Mammary epithelial cell (primary cell): ENCODE data around the gene KLC4.

ENCODE experiments used
- CTCF ChIP-seq, 2 donors: IDR thresholded peaks in 1 of 2; conservative IDR thresholded peaks in 1 of 2; 2 replicates each; pipeline ENCODE4 v1.5.1; 2011 to 2012; ENCODE audit warnings: inconsistent platforms in 2 of 2, low read length in 2 of 2, mild to moderate bottlenecking in 2 of 2, control low read depth in 1 of 2, low read depth in 1 of 2; ENCODE audit not compliant: insufficient read depth in 1 of 2; ENCODE audit errors: extremely low read depth in 1 of 2
- EZH2 ChIP-seq: IDR thresholded peaks from 2 replicates; pipeline ENCODE4 v1.6.1; 2012; ENCODE audit warnings: low read length, inconsistent platforms, borderline replicate concordance

- TF ChIP-seq CTCF (conservative IDR thresholded peaks at IDR 0.05 in 1 of 2, IDR thresholded peaks at IDR 0.05 in 1 of 2; ENCODE audit: extremely low read depth in 1 of 2, insufficient read depth in 1 of 2, low read depth in 1 of 2, low read length in 2 of 2) (no peak), EZH2 (no peak)
Observed at GRCh38 chr6:43119482-43119881, 60.1 kb downstream of the KLC4 start.
